Measurements from ENCODE around the gene EPHA6.
"Not testable (repeated sequence)": the region's sequence is repeated elsewhere in the genome, so short reads cannot be mapped to it uniquely, and the experiment has no call there.

The EPHA6 gene

GRCh38 chr3:97181704-97182103 is 367.3 kb downstream of the EPHA6 start:
- no peak for DNase-seq (ENCODE audit: low read depth)

- DNase-seq (ENCODE audit: low read depth): no peak
These were observed 373.4 kb downstream of the EPHA6 start for GRCh38 chr3:97187771-97188170.

GRCh38 chr3:97189835-97190234 is 375.4 kb downstream of the EPHA6 start:
- no peak for DNase-seq (ENCODE audit: low read depth)

- DNase-seq (ENCODE audit: low read depth): no peak
These were observed 382.7 kb downstream of the EPHA6 start for GRCh38 chr3:97197083-97197482.

- no peak for DNase-seq (ENCODE audit: low read depth)
These were observed 383.4 kb downstream of the EPHA6 start for GRCh38 chr3:97197830-97198229.

- DNase-seq (ENCODE audit: low read depth): no peak
These were observed 386.0 kb downstream of the EPHA6 start for GRCh38 chr3:97200387-97200786.

GRCh38 chr3:97201814-97202213 is 387.4 kb downstream of the EPHA6 start:
- no peak for DNase-seq (ENCODE audit: low read depth)

- DNase-seq (ENCODE audit: low read depth): no peak
These were observed 414.6 kb downstream of the EPHA6 start for GRCh38 chr3:97228966-97229365.

GRCh38 chr3:97230486-97230885 is 416.1 kb downstream of the EPHA6 start:
- no peak for DNase-seq (ENCODE audit: low read depth)

- no peak for DNase-seq (ENCODE audit: low read depth)
These were observed 418.1 kb downstream of the EPHA6 start for GRCh38 chr3:97232393-97233034.

GRCh38 chr3:97235179-97235578 is 420.8 kb downstream of the EPHA6 start:
- DNase-seq (ENCODE audit: low read depth): no peak

GRCh38 chr3:97235611-97236315 is 421.4 kb downstream of the EPHA6 start:
- no peak for DNase-seq (ENCODE audit: low read depth)

- no peak for DNase-seq (ENCODE audit: low read depth)
These were observed 427.0 kb downstream of the EPHA6 start for GRCh38 chr3:97241417-97241816.

GRCh38 chr3:97245201-97245910 is 431.0 kb downstream of the EPHA6 start:
- DNase-seq (ENCODE audit: low read depth): no peak

- DNase-seq (ENCODE audit: low read depth): no peak
These were observed 441.7 kb downstream of the EPHA6 start for GRCh38 chr3:97256060-97256459.

- DNase-seq (ENCODE audit: low read depth): no peak
These were observed 443.7 kb downstream of the EPHA6 start for GRCh38 chr3:97257942-97258697.

- DNase-seq (ENCODE audit: low read depth): no peak
These were observed 444.9 kb downstream of the EPHA6 start for GRCh38 chr3:97259263-97259662.

- DNase-seq (ENCODE audit: low read depth): no peak
These were observed 449.8 kb downstream of the EPHA6 start for GRCh38 chr3:97264180-97264579.

- no peak for DNase-seq (ENCODE audit: low read depth)
These were observed 451.0 kb downstream of the EPHA6 start for GRCh38 chr3:97265237-97266005.

- no peak for DNase-seq (ENCODE audit: low read depth)
These were observed 454.8 kb downstream of the EPHA6 start for GRCh38 chr3:97269202-97269601.

GRCh38 chr3:97276879-97277550 is 462.6 kb downstream of the EPHA6 start:
- not testable (repeated sequence) for DNase-seq (ENCODE audit: low read depth)

Measured in fibroblast of gingiva (primary cell).